ENCODE measurements around the gene ARFRP1. TPM values are rescaled to one million over a fixed set of nuclear protein-coding genes. Genes with fewer than 3 reads are reported as not detected.

The ARFRP1 gene
- total and polyA plus RNA-seq, 2 of the 13 experiments (the other 11 are each of a cell fraction or from before 2014, with no cell fraction given): 32.0 to 51.1 TPM

- TF ChIP-seq ZNF674 (CRISPR knock-in tag; IDR thresholded peaks at IDR 0.05; ENCODE audit: low read depth) (no peak), ZNF34 (CRISPR knock-in tag; IDR thresholded peaks at IDR 0.05; ENCODE audit: borderline replicate concordance) (no peak), ZNF512B (CRISPR knock-in tag; IDR thresholded peaks at IDR 0.05; ENCODE audit: borderline replicate concordance) (no peak), ZNF367 (CRISPR knock-in tag; IDR thresholded peaks at IDR 0.05; ENCODE audit: borderline replicate concordance) (peak; percentile 9; the same call in 1 of the 2 replicates), ZKSCAN8 (CRISPR knock-in tag; IDR thresholded peaks at IDR 0.05; ENCODE audit: borderline replicate concordance) (no peak), NCOR1 (IDR thresholded peaks at IDR 0.05; ENCODE audit: borderline replicate concordance, low read length) (no peak; the same call in 1 of the 2 replicates), BORCS8-MEF2B (CRISPR knock-in tag; IDR thresholded peaks at IDR 0.05) (0 out of 2 replicates have a peak, but pooled peaks have one; percentile 7), HMGXB4 (CRISPR knock-in tag; IDR thresholded peaks at IDR 0.05; ENCODE audit: borderline replicate concordance in 1 of 2, low read depth in 1 of 2) (no peak), PLRG1 (conservative IDR thresholded peaks at IDR 0.05) (no peak), ATRX (CRISPR knock-in tag; IDR thresholded peaks at IDR 0.05; ENCODE audit: borderline replicate concordance) (no peak), ZUFSP (CRISPR knock-in tag; IDR thresholded peaks at IDR 0.05; ENCODE audit: borderline replicate concordance) (peak; percentile 32; the same call in 1 of the 2 replicates), ZNF281 (CRISPR knock-in tag; IDR thresholded peaks at IDR 0.05; ENCODE audit: borderline replicate concordance) (0 out of 2 replicates have a peak, but pooled peaks have one; percentile 8), ZBTB7A (CRISPR knock-in tag; IDR thresholded peaks at IDR 0.05) (no peak), ZFP37 (CRISPR knock-in tag; IDR thresholded peaks at IDR 0.05; ENCODE audit: borderline replicate concordance) (no peak), THAP9 (CRISPR knock-in tag; IDR thresholded peaks at IDR 0.05; ENCODE audit: borderline replicate concordance) (no peak), ZNF709 (CRISPR knock-in tag; IDR thresholded peaks at IDR 0.05) (no peak)
Measured at GRCh38 chr20:63740070-63740626, 32.4 kb upstream of the ARFRP1 start (continued).
